ENCODE measurements around the gene VSX1. TPM values are rescaled to one million over a fixed set of nuclear protein-coding genes. Genes with fewer than 3 reads are reported as not detected.

Gene VSX1
- polyA plus RNA-seq, 1 of the 3 experiments (the other 2 are of a cell fraction), result not detected

DNA sequence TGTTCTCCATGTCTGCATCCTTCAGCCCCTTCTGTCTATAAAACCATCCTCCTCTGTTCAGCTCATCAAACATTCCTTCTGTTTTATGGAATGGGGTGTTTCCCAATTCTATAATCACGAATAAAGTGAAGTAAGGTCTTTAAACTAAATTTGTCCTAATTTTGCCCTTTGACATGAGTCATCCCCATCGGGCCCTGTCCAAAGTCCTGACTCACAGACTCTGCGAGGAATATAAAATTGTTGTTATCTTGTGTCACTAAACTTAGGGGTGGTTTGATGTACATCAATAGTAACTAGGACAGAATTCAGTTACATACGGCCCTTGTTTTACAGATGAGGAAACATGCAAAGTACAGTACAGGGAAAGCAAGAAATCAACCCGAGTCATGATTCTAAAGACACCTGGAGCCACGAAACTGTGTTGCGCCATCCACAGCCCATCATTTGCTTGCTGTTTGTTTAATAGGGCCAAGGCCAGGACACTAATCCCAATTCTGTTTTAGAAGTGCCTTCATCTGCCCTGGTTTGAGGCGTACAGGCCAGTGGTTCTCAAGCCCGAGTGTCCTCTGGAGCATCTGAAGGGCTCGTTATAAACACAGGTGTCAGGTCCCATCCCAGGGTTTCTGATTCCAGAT lies 26.8 kb downstream of the VSX1 start:
- CTCF ChIA-PET, result interaction anchor here (1.2 to 2.1 kb wide), 3 partner anchors 11 to 19 kb away, joined by 3 to 8 read pairs (median 4); no protein-coding TSS in a partner anchor
- WGBS (ENCODE audit: low lambda C conversion rate), result 71% methylated on average over 7 of the region's 10 CpGs

More for the DNA sequence above, 26.8 kb downstream of the VSX1 start:
- no peak overlapping the region for H2AFZ ChIP-seq (ENCODE audit: low read depth)
- H3K4me1 ChIP-seq (ENCODE audit: control insufficient read depth in 1 of 2, insufficient read depth in 2 of 2, low read depth in 1 of 2, low read length in 1 of 2), result peaks cover 0 to 15% of the 10 kb centered on the region in 2 experiments; a peak in 1 of 4 replicates
- no peaks in the 10 kb centered on the region for H3K9me3 ChIP-seq
- H3F3A ChIP-seq (replicated peaks; ENCODE audit: insufficient read depth), result no peaks in the 10 kb centered on the region
- no peaks in the 10 kb centered on the region for H3K36me3 ChIP-seq (replicated peaks in 1 of 2; ENCODE audit: control insufficient read depth in 1 of 2, insufficient read depth in 2 of 2, low read length in 1 of 2)
- peaks cover 11% of the 10 kb centered on the region for H3K27me3 ChIP-seq (ENCODE audit: insufficient read depth)
- no peak for TF ChIP-seq RCOR1 (IDR thresholded peaks at IDR 0.05; ENCODE audit: low read length)
- TF ChIP-seq RFX5 (IDR thresholded peaks at IDR 0.05; ENCODE audit: low read length), result no peak
- TF ChIP-seq, protein P1, sequence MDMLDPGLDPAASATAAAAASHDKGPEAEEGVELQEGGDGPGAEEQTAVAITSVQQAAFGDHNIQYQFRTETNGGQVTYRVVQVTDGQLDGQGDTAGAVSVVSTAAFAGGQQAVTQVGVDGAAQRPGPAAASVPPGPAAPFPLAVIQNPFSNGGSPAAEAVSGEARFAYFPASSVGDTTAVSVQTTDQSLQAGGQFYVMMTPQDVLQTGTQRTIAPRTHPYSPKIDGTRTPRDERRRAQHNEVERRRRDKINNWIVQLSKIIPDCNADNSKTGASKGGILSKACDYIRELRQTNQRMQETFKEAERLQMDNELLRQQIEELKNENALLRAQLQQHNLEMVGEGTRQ (IDR thresholded peaks at IDR 0.05; ENCODE audit: borderline replicate concordance, low read depth, low read length), result no peak
- TF ChIP-seq, protein P2, sequence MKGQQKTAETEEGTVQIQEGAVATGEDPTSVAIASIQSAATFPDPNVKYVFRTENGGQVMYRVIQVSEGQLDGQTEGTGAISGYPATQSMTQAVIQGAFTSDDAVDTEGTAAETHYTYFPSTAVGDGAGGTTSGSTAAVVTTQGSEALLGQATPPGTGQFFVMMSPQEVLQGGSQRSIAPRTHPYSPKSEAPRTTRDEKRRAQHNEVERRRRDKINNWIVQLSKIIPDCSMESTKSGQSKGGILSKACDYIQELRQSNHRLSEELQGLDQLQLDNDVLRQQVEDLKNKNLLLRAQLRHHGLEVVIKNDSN (IDR thresholded peaks at IDR 0.05; ENCODE audit: borderline replicate concordance, low read depth), result no peak
- TF ChIP-seq ELF1 (IDR thresholded peaks at IDR 0.05), result no peak
- no peak for TF ChIP-seq SIN3A (IDR thresholded peaks at IDR 0.05; ENCODE audit: borderline replicate concordance, low read depth, low read length)
- TF ChIP-seq TAF1 (IDR thresholded peaks at IDR 0.05; ENCODE audit: borderline replicate concordance, low read depth, low read length), result no peak
- peak; percentile 60; the same call in 1 of the 2 replicates for TF ChIP-seq FOSL2 (IDR thresholded peaks at IDR 0.05; ENCODE audit: borderline replicate concordance, low read depth)
- no peak for TF ChIP-seq TEAD4 (IDR thresholded peaks at IDR 0.05; ENCODE audit: borderline replicate concordance, insufficient read depth)
- TF ChIP-seq, protein P3, sequence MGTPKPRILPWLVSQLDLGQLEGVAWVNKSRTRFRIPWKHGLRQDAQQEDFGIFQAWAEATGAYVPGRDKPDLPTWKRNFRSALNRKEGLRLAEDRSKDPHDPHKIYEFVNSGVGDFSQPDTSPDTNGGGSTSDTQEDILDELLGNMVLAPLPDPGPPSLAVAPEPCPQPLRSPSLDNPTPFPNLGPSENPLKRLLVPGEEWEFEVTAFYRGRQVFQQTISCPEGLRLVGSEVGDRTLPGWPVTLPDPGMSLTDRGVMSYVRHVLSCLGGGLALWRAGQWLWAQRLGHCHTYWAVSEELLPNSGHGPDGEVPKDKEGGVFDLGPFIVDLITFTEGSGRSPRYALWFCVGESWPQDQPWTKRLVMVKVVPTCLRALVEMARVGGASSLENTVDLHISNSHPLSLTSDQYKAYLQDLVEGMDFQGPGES (IDR thresholded peaks at IDR 0.05; ENCODE audit: low read depth, low read length), result no peak
- no peak for TF ChIP-seq TCF12 (IDR thresholded peaks at IDR 0.05)
- no peak for TF ChIP-seq POLR2AphosphoS5 (IDR thresholded peaks at IDR 0.05; ENCODE audit: low read depth, low read length)
- TF ChIP-seq, protein P4, sequence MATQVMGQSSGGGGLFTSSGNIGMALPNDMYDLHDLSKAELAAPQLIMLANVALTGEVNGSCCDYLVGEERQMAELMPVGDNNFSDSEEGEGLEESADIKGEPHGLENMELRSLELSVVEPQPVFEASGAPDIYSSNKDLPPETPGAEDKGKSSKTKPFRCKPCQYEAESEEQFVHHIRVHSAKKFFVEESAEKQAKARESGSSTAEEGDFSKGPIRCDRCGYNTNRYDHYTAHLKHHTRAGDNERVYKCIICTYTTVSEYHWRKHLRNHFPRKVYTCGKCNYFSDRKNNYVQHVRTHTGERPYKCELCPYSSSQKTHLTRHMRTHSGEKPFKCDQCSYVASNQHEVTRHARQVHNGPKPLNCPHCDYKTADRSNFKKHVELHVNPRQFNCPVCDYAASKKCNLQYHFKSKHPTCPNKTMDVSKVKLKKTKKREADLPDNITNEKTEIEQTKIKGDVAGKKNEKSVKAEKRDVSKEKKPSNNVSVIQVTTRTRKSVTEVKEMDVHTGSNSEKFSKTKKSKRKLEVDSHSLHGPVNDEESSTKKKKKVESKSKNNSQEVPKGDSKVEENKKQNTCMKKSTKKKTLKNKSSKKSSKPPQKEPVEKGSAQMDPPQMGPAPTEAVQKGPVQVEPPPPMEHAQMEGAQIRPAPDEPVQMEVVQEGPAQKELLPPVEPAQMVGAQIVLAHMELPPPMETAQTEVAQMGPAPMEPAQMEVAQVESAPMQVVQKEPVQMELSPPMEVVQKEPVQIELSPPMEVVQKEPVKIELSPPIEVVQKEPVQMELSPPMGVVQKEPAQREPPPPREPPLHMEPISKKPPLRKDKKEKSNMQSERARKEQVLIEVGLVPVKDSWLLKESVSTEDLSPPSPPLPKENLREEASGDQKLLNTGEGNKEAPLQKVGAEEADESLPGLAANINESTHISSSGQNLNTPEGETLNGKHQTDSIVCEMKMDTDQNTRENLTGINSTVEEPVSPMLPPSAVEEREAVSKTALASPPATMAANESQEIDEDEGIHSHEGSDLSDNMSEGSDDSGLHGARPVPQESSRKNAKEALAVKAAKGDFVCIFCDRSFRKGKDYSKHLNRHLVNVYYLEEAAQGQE (IDR thresholded peaks at IDR 0.05; ENCODE audit: low read depth, low read length), result peak; percentile 93
- no peak for TF ChIP-seq CHD2 (IDR thresholded peaks at IDR 0.05; ENCODE audit: low read length, partially characterized antibody)
- TF ChIP-seq, protein P5, sequence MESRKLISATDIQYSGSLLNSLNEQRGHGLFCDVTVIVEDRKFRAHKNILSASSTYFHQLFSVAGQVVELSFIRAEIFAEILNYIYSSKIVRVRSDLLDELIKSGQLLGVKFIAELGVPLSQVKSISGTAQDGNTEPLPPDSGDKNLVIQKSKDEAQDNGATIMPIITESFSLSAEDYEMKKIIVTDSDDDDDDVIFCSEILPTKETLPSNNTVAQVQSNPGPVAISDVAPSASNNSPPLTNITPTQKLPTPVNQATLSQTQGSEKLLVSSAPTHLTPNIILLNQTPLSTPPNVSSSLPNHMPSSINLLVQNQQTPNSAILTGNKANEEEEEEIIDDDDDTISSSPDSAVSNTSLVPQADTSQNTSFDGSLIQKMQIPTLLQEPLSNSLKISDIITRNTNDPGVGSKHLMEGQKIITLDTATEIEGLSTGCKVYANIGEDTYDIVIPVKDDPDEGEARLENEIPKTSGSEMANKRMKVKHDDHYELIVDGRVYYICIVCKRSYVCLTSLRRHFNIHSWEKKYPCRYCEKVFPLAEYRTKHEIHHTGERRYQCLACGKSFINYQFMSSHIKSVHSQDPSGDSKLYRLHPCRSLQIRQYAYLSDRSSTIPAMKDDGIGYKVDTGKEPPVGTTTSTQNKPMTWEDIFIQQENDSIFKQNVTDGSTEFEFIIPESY (IDR thresholded peaks at IDR 0.05; ENCODE audit: borderline replicate concordance, low read depth), result no peak
- TF ChIP-seq RXRA (IDR thresholded peaks at IDR 0.05; ENCODE audit: borderline replicate concordance, low read depth), result no peak
- TF ChIP-seq EZH2phosphoT487 (IDR thresholded peaks at IDR 0.05; ENCODE audit: borderline replicate concordance, low read depth), result no peak
- no peak for TF ChIP-seq EP300 (IDR thresholded peaks at IDR 0.05; ENCODE audit: borderline replicate concordance in 1 of 2, low read depth in 1 of 2, low read length in 1 of 2)
- peak; percentile 46 for TF ChIP-seq JUND (IDR thresholded peaks at IDR 0.05)
- TF ChIP-seq MEF2A (IDR thresholded peaks at IDR 0.05; ENCODE audit: borderline replicate concordance, low read depth), result no peak
- TF ChIP-seq NFIC (IDR thresholded peaks at IDR 0.05; ENCODE audit: borderline replicate concordance), result no peak
- H3K9ac ChIP-seq, result no peak overlapping the region
- H3K4me2 ChIP-seq, result no peak overlapping the region
- POLR2A ChIA-PET, result no interaction called here
- H4K20me1 ChIP-seq (ENCODE audit: insufficient read depth), result no peaks in the 10 kb centered on the region
- no peak overlapping the region for H3K27ac ChIP-seq (ENCODE audit: low read depth in 2 of 2, low read length in 1 of 2)
- no peaks in the 10 kb centered on the region for H3K79me2 ChIP-seq (ENCODE audit: insufficient read depth)
- no peak for DNase-seq
- no peaks in the 10 kb centered on the region for H3K9me2 ChIP-seq
- H3K4me3 ChIP-seq (ENCODE audit: low read depth in 2 of 2, low read length in 1 of 2), result no peak overlapping the region

Data from SK-N-SH (cell line).